ENCODE measurements around the gene CCDC188. TPM values are rescaled to one million over a fixed set of nuclear protein-coding genes. Genes with fewer than 3 reads are reported as not detected.

The CCDC188 gene
- total and polyA plus RNA-seq, 2 of the 13 experiments (the other 11 are each of a cell fraction or from before 2014, with no cell fraction given): not detected

DNA sequence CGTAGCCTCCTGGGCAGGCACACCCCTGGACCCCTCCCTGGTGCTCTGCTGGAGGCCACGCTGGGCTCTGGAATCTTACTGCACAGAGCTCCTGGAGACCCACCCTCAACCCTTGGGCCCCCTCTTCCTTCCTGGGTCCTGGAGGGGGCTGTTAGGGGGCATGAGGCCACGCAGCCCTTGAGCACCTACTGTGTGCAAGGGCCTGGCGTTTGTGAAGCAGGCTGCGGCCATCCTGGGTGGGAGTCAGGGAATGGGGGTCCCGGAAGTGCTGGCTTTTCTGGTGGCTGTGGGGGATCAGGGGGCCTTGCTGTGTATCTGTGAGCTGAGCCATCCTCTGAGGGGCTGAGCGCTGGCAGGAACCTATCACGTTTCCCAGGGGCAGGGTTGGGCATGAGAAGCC lies 40.9 kb upstream of the CCDC188 start:
- no peak for FAIRE-seq
- no peak overlapping the region for H3K4me2 ChIP-seq (ENCODE audit: low read depth, low read length)
- no peak for TF ChIP-seq ZFP82 (CRISPR knock-in tag; IDR thresholded peaks at IDR 0.05; ENCODE audit: borderline replicate concordance)
- no peak for TF ChIP-seq BRCA1 (CRISPR knock-in tag; IDR thresholded peaks at IDR 0.05)
- TF ChIP-seq, protein P1, sequence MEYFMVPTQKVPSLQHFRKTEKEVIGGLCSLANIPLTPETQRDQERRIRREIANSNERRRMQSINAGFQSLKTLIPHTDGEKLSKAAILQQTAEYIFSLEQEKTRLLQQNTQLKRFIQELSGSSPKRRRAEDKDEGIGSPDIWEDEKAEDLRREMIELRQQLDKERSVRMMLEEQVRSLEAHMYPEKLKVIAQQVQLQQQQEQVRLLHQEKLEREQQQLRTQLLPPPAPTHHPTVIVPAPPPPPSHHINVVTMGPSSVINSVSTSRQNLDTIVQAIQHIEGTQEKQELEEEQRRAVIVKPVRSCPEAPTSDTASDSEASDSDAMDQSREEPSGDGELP (IDR thresholded peaks at IDR 0.05; ENCODE audit: borderline replicate concordance, low read depth): no peak
- TF ChIP-seq, protein P2, sequence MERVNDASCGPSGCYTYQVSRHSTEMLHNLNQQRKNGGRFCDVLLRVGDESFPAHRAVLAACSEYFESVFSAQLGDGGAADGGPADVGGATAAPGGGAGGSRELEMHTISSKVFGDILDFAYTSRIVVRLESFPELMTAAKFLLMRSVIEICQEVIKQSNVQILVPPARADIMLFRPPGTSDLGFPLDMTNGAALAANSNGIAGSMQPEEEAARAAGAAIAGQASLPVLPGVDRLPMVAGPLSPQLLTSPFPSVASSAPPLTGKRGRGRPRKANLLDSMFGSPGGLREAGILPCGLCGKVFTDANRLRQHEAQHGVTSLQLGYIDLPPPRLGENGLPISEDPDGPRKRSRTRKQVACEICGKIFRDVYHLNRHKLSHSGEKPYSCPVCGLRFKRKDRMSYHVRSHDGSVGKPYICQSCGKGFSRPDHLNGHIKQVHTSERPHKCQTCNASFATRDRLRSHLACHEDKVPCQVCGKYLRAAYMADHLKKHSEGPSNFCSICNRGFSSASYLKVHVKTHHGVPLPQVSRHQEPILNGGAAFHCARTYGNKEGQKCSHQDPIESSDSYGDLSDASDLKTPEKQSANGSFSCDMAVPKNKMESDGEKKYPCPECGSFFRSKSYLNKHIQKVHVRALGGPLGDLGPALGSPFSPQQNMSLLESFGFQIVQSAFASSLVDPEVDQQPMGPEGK (CRISPR knock-in tag; IDR thresholded peaks at IDR 0.05): no peak
- no peak for TF ChIP-seq FOXK1 (CRISPR knock-in tag; IDR thresholded peaks at IDR 0.05; ENCODE audit: borderline replicate concordance, low read depth)
- no peak for TF ChIP-seq HNRNPLL (IDR thresholded peaks at IDR 0.05; ENCODE audit: low read depth, low read length, poor library complexity, severe bottlenecking)
- no peak for TF ChIP-seq CBFB (CRISPR knock-in tag; IDR thresholded peaks at IDR 0.05)
- TF ChIP-seq, protein P3, sequence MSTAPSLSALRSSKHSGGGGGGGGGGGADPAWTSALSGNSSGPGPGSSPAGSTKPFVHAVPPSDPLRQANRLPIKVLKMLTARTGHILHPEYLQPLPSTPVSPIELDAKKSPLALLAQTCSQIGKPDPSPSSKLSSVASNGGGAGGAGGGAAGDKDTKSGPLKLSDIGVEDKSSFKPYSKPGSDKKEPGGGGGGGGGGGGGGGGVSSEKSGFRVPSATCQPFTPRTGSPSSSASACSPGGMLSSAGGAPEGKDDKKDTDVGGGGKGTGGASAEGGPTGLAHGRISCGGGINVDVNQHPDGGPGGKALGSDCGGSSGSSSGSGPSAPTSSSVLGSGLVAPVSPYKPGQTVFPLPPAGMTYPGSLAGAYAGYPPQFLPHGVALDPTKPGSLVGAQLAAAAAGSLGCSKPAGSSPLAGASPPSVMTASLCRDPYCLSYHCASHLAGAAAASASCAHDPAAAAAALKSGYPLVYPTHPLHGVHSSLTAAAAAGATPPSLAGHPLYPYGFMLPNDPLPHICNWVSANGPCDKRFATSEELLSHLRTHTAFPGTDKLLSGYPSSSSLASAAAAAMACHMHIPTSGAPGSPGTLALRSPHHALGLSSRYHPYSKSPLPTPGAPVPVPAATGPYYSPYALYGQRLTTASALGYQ (CRISPR knock-in tag; IDR thresholded peaks at IDR 0.05): no peak
- no peak for TF ChIP-seq ZNF550 (CRISPR knock-in tag; IDR thresholded peaks at IDR 0.05; ENCODE audit: borderline replicate concordance)
- TF ChIP-seq NFKBIZ (CRISPR knock-in tag; IDR thresholded peaks at IDR 0.05): no peak
- TF ChIP-seq, protein P4, sequence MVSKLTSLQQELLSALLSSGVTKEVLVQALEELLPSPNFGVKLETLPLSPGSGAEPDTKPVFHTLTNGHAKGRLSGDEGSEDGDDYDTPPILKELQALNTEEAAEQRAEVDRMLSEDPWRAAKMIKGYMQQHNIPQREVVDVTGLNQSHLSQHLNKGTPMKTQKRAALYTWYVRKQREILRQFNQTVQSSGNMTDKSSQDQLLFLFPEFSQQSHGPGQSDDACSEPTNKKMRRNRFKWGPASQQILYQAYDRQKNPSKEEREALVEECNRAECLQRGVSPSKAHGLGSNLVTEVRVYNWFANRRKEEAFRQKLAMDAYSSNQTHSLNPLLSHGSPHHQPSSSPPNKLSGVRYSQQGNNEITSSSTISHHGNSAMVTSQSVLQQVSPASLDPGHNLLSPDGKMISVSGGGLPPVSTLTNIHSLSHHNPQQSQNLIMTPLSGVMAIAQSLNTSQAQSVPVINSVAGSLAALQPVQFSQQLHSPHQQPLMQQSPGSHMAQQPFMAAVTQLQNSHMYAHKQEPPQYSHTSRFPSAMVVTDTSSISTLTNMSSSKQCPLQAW (CRISPR knock-in tag; IDR thresholded peaks at IDR 0.05): no peak
- POLR2A ChIA-PET: no interaction called here
- H3K27me3 ChIP-seq (ENCODE audit: control insufficient read depth in 1 of 2, insufficient read depth in 2 of 2, low read length in 2 of 2): peaks cover 18 to 61% of the 10 kb centered on the region in 2 experiments; a peak in 3 of 5 replicates
- no TSS peak for BruUV-seq (replicated peaks)
- H3K4me1 ChIP-seq (ENCODE audit: insufficient read depth, low read length): no peaks in the 10 kb centered on the region
- no peaks in the 10 kb centered on the region for H3K36me3 ChIP-seq (replicated peaks in 1 of 2; ENCODE audit: control insufficient read depth in 1 of 2, insufficient read depth in 2 of 2, low read length in 2 of 2)
- no peak overlapping the region for H3K4me3 ChIP-seq (replicated peaks in 1 of 3; ENCODE audit: insufficient read depth in 1 of 3, low read depth in 2 of 3, low read length in 3 of 3)
- WGBS (ENCODE audit: low lambda C conversion rate): no CpG with 5 or more reads among the region's 8 CpGs
- DNase-seq (ENCODE audit: low spot score): no peak
- no peak overlapping the region for H3K27ac ChIP-seq (ENCODE audit: extremely low read length, insufficient read depth, low read length)
- no peak overlapping the region for H2AFZ ChIP-seq (ENCODE audit: low read length)
- intact Hi-C loops (cut with micrococcal nuclease; ENCODE audit: unreplicated experiment): no loop called here
- no peak overlapping the region for H3K9ac ChIP-seq (ENCODE audit: insufficient read depth, low read depth, low read length)
- in situ Hi-C loops (cut with HindIII; ENCODE audit: extremely low pct_ligation_motif_present, low pct_unique_long_range_greater_than_20kb): no loop called here
- H3K9me3 ChIP-seq (ENCODE audit: low read length): no peaks in the 10 kb centered on the region
- CTCF ChIA-PET (ENCODE audit: low intra/inter-chr PET ratio, low total read pairs): no interaction called here
- H3K79me2 ChIP-seq (ENCODE audit: insufficient read depth, low read length): no peaks in the 10 kb centered on the region
- no peaks in the 10 kb centered on the region for H4K20me1 ChIP-seq (ENCODE audit: insufficient read depth, low read length)
- no peak for ATAC-seq
